ENCODE measurements around the gene TWIST1.

Gene TWIST1

GRCh38 chr7:19145434-19146115, 28.1 kb upstream of the TWIST1 start:
- H2AFZ ChIP-seq (ENCODE audit: low read length): no peak overlapping the region
- no peaks in the 10 kb centered on the region for H3K79me2 ChIP-seq (ENCODE audit: insufficient read depth, low read length)
- H3K4me2 ChIP-seq (ENCODE audit: low read depth, low read length, poor library complexity, severe bottlenecking): no peak overlapping the region
- H3K9me3 ChIP-seq (ENCODE audit: insufficient read depth, low read depth, low read length): no peaks in the 10 kb centered on the region
- no peaks in the 10 kb centered on the region for H4K20me1 ChIP-seq (ENCODE audit: insufficient read depth, low read length, poor library complexity, severe bottlenecking)
- H3K36me3 ChIP-seq (ENCODE audit: insufficient read depth, low read length): no peaks in the 10 kb centered on the region
- no peaks in the 10 kb centered on the region for H3K27me3 ChIP-seq (ENCODE audit: insufficient read depth, low read length, poor library complexity, severe bottlenecking)
- no peaks in the 10 kb centered on the region for H3K4me1 ChIP-seq (ENCODE audit: insufficient read depth, low read length, poor library complexity, severe bottlenecking)
- H3K9ac ChIP-seq (ENCODE audit: low read depth, low read length, poor library complexity, severe bottlenecking): no peak overlapping the region
- H3K4me3 ChIP-seq (ENCODE audit: low read length, poor library complexity, severe bottlenecking): no peak overlapping the region
- TF ChIP-seq CTCF (conservative IDR thresholded peaks at IDR 0.05; ENCODE audit: low read length) (no peak), EZH2phosphoT487 (IDR thresholded peaks at IDR 0.05; ENCODE audit: borderline replicate concordance) (no peak)
- H3F3A ChIP-seq (ENCODE audit: low read depth): no peaks in the 10 kb centered on the region
- no peaks in the 10 kb centered on the region for H3K9me2 ChIP-seq (replicated peaks; ENCODE audit: low read depth, low read length)

- H4K20me1 ChIP-seq (ENCODE audit: insufficient read depth, low read length, poor library complexity, severe bottlenecking): no peaks in the 10 kb centered on the region
- H3K4me3 ChIP-seq (ENCODE audit: low read length, poor library complexity, severe bottlenecking): no peak within 1 kb of the TSS
- H3K79me2 ChIP-seq (ENCODE audit: insufficient read depth, low read length): no peaks in the 10 kb centered on the region
- H3K4me2 ChIP-seq (ENCODE audit: low read depth, low read length, poor library complexity, severe bottlenecking): no peak within 1 kb of the TSS
- TF ChIP-seq EZH2phosphoT487 (IDR thresholded peaks at IDR 0.05; ENCODE audit: borderline replicate concordance): no peak
- no peak for TF ChIP-seq CTCF (conservative IDR thresholded peaks at IDR 0.05; ENCODE audit: low read length)
- H3F3A ChIP-seq (ENCODE audit: low read depth): no peaks in the 10 kb centered on the region
- H3K9me2 ChIP-seq (replicated peaks; ENCODE audit: low read depth, low read length): no peaks in the 10 kb centered on the region
- H3K4me1 ChIP-seq (ENCODE audit: insufficient read depth, low read length, poor library complexity, severe bottlenecking): peaks cover 5% of the 10 kb centered on the region
- no peaks in the 10 kb centered on the region for H3K27me3 ChIP-seq (ENCODE audit: insufficient read depth, low read length, poor library complexity, severe bottlenecking)
- no peaks in the 10 kb centered on the region for H3K9me3 ChIP-seq (ENCODE audit: insufficient read depth, low read depth, low read length)
- H3K9ac ChIP-seq (ENCODE audit: low read depth, low read length, poor library complexity, severe bottlenecking): no peak within 1 kb of the TSS
- H3K36me3 ChIP-seq (ENCODE audit: insufficient read depth, low read length): no peaks in the 10 kb centered on the region
- no peak within 1 kb of the TSS for H2AFZ ChIP-seq (ENCODE audit: low read length)
Measured at GRCh38 chr7:19144661-19145433, 27.4 kb upstream of the TWIST1 start, which contains the start of gene FERD3L. Gene FERD3L, minus strand, starts transcription at chr7:19145421. Its CDS starts 59 bp downstream, at chr7:19145362.

- Histone ChIP-seq H3K27me3 (ENCODE audit: insufficient read depth, low read length, poor library complexity, severe bottlenecking) (no peaks in the 10 kb centered on the region), H3K4me2 (ENCODE audit: low read depth, low read length, poor library complexity, severe bottlenecking) (no peak overlapping the region), H3F3A (ENCODE audit: low read depth) (no peaks in the 10 kb centered on the region), H3K79me2 (ENCODE audit: insufficient read depth, low read length) (no peaks in the 10 kb centered on the region), H3K9ac (ENCODE audit: low read depth, low read length, poor library complexity, severe bottlenecking) (no peak overlapping the region), H4K20me1 (ENCODE audit: insufficient read depth, low read length, poor library complexity, severe bottlenecking) (no peaks in the 10 kb centered on the region), H3K4me1 (ENCODE audit: insufficient read depth, low read length, poor library complexity, severe bottlenecking) (peaks cover 11% of the 10 kb centered on the region), H3K36me3 (ENCODE audit: insufficient read depth, low read length) (no peaks in the 10 kb centered on the region), H3K9me3 (ENCODE audit: insufficient read depth, low read depth, low read length) (no peaks in the 10 kb centered on the region), H3K4me3 (ENCODE audit: low read length, poor library complexity, severe bottlenecking) (no peak overlapping the region), H3K9me2 (replicated peaks; ENCODE audit: low read depth, low read length) (no peaks in the 10 kb centered on the region), H2AFZ (ENCODE audit: low read length) (no peak overlapping the region)
- TF ChIP-seq CTCF (conservative IDR thresholded peaks at IDR 0.05; ENCODE audit: low read length) (no peak), EZH2phosphoT487 (IDR thresholded peaks at IDR 0.05; ENCODE audit: borderline replicate concordance) (no peak)
Measured at GRCh38 chr7:19143881-19144574, 26.6 kb upstream of the TWIST1 start.
